ENCODE results near the gene TRAPPC10. TPM values are rescaled to one million over a fixed set of nuclear protein-coding genes. Genes with fewer than 3 reads are reported as not detected.

Gene TRAPPC10
- total RNA-seq, 1 donor from 2014 or later, result 67.3 TPM

DNA sequence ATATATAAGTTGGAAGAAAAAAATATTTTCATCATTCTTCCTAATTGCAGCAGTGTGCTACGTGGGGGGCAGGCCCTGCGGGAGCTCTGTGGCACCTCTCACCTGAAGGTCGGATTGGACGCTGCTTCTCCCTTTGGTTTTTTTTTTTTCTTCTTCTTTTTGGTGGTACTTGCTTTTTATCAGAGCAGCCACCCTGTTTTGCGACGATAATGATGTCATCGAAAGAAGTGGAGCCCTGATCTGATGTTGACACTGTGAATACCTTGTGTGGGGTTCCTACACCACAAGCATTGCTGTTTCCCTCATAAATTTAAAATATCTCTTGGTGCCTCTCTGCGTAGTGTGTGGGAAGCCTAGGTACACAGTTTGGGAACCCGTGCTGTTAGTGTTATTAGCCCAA lies 5.5 kb downstream of the TRAPPC10 start:
- Mint-ChIP-seq H3K4me3 (ENCODE audit: low read depth) (no peak overlapping the region), H3K4me1 (ENCODE audit: low read depth) (peaks cover 64% of the 10 kb centered on the region), H3K27ac (peak overlapping the region; percentile 38), H3K36me3 (ENCODE audit: low read depth) (peaks cover 28% of the 10 kb centered on the region), H3K9me3 (no peaks in the 10 kb centered on the region), H3K27me3 (ENCODE audit: low read depth) (no peaks in the 10 kb centered on the region)
- intact Hi-C loops (cut with micrococcal nuclease), result no loop called here
- DNase-seq (ENCODE audit: low spot score), result no peak

DNA sequence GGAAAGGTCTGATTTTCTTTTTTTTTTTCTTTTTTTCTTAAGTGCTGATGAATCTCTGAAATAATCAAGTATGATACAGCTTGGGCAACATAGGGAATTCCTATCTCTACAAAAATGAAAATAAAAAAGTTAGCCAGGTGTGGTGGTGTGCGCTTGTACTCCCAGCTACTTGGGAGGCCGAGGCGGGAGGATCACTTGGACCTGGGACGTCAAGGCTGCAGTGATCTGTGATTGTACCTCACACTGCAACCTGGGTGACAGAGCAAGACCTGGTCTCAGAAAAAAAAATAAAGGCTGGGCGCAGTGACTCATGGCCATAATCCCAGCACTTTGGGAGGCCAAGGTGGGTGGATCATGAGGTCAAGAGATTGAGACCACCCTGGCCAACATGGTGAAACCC lies 6.0 kb downstream of the TRAPPC10 start:
- Mint-ChIP-seq H3K4me3 (ENCODE audit: low read depth) (no peak overlapping the region), H3K27me3 (ENCODE audit: low read depth) (no peaks in the 10 kb centered on the region), H3K9me3 (no peaks in the 10 kb centered on the region), H3K27ac (peak overlapping the region; percentile 38), H3K4me1 (ENCODE audit: low read depth) (peaks cover 64% of the 10 kb centered on the region), H3K36me3 (ENCODE audit: low read depth) (peaks cover 28% of the 10 kb centered on the region)
- no peak for DNase-seq (ENCODE audit: low spot score)
- intact Hi-C loops (cut with micrococcal nuclease), result no loop called here

DNA sequence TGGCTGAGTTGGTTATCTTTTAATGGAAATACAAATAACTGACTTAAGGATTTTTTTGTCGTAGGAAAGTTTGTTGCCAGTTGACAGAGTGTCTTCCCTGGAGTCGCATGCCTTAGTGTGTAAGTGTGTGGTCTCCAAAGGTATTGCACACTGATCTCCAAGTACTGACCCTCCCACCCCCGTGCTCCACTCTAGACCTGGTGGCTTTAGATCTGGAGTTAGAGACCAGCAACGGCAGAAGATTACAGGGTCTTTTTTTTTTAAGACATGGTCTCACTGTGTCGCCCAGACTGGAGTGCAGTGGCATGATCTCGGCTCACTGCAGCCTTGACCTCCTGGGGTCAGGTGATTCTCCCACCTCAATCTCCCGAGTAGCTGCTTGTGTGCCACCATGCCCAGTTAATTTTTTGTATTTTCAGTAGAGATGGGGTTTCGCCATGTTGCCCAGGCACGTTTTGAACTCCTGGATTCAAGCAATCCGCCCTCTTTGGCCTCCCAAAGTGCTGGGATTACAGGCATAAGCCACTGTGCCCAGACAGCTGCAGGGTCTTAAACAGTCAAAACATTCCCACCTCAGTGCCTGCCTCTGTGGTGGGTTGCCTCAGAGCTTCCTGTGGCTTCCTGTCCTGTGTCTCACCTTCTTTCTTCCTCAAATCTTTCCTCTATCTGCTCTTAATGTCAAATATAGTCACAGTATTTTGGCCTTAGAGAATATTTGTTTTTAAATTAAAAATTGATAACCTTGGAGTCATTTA lies 6.9 kb downstream of the TRAPPC10 start:
- no peak for DNase-seq (ENCODE audit: low spot score)
- Mint-ChIP-seq H3K27ac (peak overlapping the region; percentile 42), H3K36me3 (ENCODE audit: low read depth) (peaks cover 20% of the 10 kb centered on the region), H3K27me3 (ENCODE audit: low read depth) (no peaks in the 10 kb centered on the region), H3K9me3 (no peaks in the 10 kb centered on the region), H3K4me3 (ENCODE audit: low read depth) (no peak overlapping the region), H3K4me1 (ENCODE audit: low read depth) (peaks cover 56% of the 10 kb centered on the region)
- intact Hi-C loops (cut with micrococcal nuclease), result no loop called here

DNA sequence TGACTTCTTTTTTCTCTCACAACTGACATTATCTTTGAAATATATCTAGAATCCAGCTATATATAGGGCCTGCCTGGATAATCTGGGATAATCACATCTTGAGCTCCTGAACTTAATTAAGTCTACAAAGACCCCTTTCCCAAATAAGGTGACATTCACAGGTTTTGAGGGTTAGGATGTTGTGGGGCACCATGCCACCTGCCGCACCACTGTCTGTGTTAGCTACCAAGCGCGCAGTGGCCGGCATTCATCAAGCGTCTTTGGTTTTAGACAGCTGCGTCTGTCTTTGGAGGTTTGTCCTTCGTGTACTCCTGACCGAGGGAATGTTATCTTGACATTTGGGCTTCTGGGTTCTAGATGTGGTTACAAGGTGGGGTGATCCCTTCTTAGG lies 7.5 kb downstream of the TRAPPC10 start:
- Mint-ChIP-seq H3K36me3 (ENCODE audit: low read depth) (peaks cover 14% of the 10 kb centered on the region), H3K27me3 (ENCODE audit: low read depth) (no peaks in the 10 kb centered on the region), H3K27ac (peak overlapping the region; percentile 42), H3K9me3 (no peaks in the 10 kb centered on the region), H3K4me1 (ENCODE audit: low read depth) (peaks cover 55% of the 10 kb centered on the region), H3K4me3 (ENCODE audit: low read depth) (no peak overlapping the region)
- DNase-seq (ENCODE audit: low spot score), result no peak
- intact Hi-C loops (cut with micrococcal nuclease), result no loop called here

DNA sequence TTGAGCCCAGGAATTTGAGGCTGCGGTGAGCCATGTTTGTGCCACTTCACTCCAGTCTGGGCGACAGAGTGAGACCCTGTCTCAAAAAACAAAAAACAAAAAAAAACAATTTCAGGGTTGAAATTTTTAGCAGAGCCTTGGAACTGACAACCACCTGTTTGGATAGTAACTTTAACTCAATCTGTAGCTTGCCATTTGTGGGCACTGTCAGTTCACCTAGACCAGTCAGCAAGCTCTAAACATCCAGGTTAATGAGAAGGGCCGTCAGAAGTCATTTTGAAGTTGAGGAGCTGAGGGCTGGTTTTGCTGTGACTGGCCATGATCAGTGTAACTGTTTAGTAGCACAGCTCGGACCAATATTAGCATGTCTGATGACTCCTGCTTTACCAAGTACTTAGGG lies 8.4 kb downstream of the TRAPPC10 start:
- intact Hi-C loops (cut with micrococcal nuclease), result no loop called here
- H3K4me3 Mint-ChIP-seq (ENCODE audit: low read depth), result no peak overlapping the region
- peaks cover 59% of the 10 kb centered on the region for H3K4me1 Mint-ChIP-seq (ENCODE audit: low read depth)
- no peak for DNase-seq (ENCODE audit: low spot score)
- H3K27ac Mint-ChIP-seq, result peak overlapping the region; percentile 20
- H3K27me3 Mint-ChIP-seq (ENCODE audit: low read depth), result no peaks in the 10 kb centered on the region
- H3K9me3 Mint-ChIP-seq, result no peaks in the 10 kb centered on the region
- peaks cover 9% of the 10 kb centered on the region for H3K36me3 Mint-ChIP-seq (ENCODE audit: low read depth)

DNA sequence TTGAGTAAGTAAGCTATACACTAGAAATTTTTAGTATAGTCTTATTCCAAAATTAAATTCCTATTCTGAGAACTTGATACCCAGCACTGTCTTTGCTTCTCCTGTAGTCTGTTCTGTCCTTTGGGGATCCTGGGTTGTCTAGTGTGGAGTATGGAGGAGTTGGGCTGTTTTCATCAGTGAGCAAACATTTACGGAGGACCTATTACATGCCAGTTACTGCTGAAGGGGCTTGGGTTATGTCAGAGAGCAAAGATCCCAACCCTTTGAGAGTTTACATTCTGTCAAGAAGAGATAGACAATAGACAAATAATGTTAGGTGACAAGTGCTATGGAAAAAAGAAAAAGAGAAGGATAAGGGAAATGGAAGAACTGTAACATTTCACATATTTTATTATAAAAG lies 9.0 kb downstream of the TRAPPC10 start:
- Mint-ChIP-seq H3K36me3 (ENCODE audit: low read depth) (peaks cover 11% of the 10 kb centered on the region), H3K27ac (peak overlapping the region; percentile 1), H3K9me3 (no peaks in the 10 kb centered on the region), H3K4me3 (ENCODE audit: low read depth) (no peak overlapping the region), H3K4me1 (ENCODE audit: low read depth) (peaks cover 60% of the 10 kb centered on the region), H3K27me3 (ENCODE audit: low read depth) (no peaks in the 10 kb centered on the region)
- DNase-seq (ENCODE audit: low spot score), result no peak
- intact Hi-C loops (cut with micrococcal nuclease), result no loop called here

DNA sequence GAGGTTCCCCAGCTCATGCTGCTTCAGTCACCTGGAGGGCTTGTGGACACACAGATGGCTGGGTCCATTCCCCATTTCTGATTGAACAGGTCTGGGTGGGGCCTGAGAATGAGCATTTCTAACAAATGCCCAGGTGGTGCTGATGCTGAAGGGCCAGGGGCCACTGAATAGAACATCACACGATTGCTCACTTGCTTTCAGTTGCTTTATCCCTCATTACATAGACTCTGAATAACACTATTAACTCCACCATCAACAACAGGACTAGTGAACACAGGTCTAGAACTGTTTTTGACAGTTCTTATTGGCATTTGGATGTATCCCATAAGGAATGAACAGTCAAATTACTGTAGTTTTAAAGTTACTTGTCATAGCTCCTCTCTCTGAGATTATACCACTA lies 12.1 kb downstream of the TRAPPC10 start:
- H3K27ac Mint-ChIP-seq, result no peak overlapping the region
- intact Hi-C loops (cut with micrococcal nuclease), result loop anchor here (2.0 kb wide), 1 partner anchor 41 kb away; no protein-coding TSS in a partner anchor
- H3K4me1 Mint-ChIP-seq (ENCODE audit: low read depth), result peaks cover 46% of the 10 kb centered on the region
- no peak for DNase-seq (ENCODE audit: low spot score)
- peaks cover 20% of the 10 kb centered on the region for H3K36me3 Mint-ChIP-seq (ENCODE audit: low read depth)
- H3K4me3 Mint-ChIP-seq (ENCODE audit: low read depth), result no peak overlapping the region
- no peaks in the 10 kb centered on the region for H3K9me3 Mint-ChIP-seq
- H3K27me3 Mint-ChIP-seq (ENCODE audit: low read depth), result no peaks in the 10 kb centered on the region

DNA sequence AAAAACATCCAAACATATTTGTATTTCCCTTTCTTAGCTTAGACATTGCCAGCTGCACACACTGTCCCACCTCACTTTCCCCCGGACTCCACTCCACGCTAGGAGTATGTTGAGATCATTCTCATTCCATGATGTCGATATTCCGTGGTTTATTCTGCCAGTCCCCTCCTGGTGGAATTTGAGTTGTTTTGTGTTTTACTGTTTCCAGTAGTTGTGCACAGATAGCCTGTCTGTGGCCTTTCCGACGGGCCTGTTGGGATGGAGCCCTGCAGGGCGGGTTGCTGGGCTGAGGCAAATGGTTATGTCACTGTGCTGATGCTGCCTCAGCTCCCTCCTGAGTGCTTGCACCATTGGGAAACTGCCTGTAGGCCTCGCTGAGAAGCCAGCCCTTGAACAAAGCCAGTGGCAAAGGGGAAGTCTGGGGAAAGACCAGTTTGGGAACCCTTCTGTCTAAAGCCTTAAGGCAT lies 12.8 kb downstream of the TRAPPC10 start:
- no peaks in the 10 kb centered on the region for H3K27me3 Mint-ChIP-seq (ENCODE audit: low read depth)
- intact Hi-C loops (cut with micrococcal nuclease), result loop anchor here (2.0 kb wide), 1 partner anchor 40 kb away; no protein-coding TSS in a partner anchor
- peaks cover 44% of the 10 kb centered on the region for H3K4me1 Mint-ChIP-seq (ENCODE audit: low read depth)
- H3K36me3 Mint-ChIP-seq (ENCODE audit: low read depth), result peaks cover 23% of the 10 kb centered on the region
- no peak for DNase-seq (ENCODE audit: low spot score)
- H3K27ac Mint-ChIP-seq, result peak overlapping the region; percentile 64
- H3K4me3 Mint-ChIP-seq (ENCODE audit: low read depth), result no peak overlapping the region
- no peaks in the 10 kb centered on the region for H3K9me3 Mint-ChIP-seq

DNA sequence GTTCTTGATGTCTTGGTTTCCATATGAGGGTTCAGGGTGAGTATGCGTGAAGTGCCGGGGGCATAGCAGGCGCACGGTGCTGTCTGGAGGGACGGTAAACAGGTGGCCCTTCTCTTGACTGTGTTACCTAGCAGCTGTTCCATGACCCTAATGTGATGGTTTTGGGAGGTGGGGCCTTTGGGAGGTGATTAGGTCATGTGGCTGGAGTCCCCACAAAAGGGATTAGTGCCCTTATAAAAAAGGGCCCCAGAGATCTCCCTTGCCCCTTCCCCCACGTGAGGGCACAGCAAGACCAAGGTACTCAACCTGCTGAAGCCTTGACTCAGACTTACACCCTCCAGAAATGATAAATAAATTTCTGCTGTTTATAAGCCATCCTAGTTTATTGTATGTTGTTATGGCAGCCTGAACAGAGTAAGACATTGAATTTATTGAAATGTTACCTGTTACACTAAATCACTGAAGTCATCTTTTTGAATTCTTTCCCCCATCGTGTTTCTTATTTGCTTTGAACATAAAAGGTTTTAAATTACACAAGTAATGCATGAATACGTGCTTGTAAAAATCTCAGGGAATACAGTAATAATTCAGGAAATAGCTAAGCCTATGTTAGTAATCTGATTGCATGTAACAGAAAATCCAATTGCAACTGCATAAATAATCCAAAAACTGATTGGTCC lies 15.6 kb downstream of the TRAPPC10 start:
- no peak for DNase-seq (ENCODE audit: low spot score)
- intact Hi-C loops (cut with micrococcal nuclease), result no loop called here
- Mint-ChIP-seq H3K4me3 (ENCODE audit: low read depth) (no peak overlapping the region), H3K27ac (no peak overlapping the region), H3K36me3 (ENCODE audit: low read depth) (peaks cover 34% of the 10 kb centered on the region), H3K27me3 (ENCODE audit: low read depth) (no peaks in the 10 kb centered on the region), H3K9me3 (no peaks in the 10 kb centered on the region), H3K4me1 (ENCODE audit: low read depth) (peaks cover 36% of the 10 kb centered on the region)

DNA sequence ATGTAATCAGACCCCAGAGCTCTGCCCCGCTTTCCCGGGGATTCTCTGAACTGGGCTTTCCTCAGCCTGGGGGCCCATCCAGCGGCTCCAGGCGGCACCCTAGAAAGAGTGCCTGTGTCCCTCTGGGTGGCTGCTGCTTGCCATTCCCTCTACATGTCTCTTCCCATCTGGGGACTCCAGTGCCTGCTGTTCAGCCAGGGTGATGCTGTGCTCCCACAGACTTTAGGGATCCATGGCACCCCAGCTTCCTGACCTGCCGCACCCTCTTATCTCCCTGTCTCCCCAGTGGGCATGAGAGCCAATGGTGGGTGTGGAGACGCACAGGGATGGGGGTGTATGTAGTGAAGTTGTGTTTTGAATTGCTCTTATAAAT lies 16.2 kb downstream of the TRAPPC10 start:
- H3K27me3 Mint-ChIP-seq (ENCODE audit: low read depth), result no peaks in the 10 kb centered on the region
- no peak overlapping the region for H3K4me3 Mint-ChIP-seq (ENCODE audit: low read depth)

DNA sequence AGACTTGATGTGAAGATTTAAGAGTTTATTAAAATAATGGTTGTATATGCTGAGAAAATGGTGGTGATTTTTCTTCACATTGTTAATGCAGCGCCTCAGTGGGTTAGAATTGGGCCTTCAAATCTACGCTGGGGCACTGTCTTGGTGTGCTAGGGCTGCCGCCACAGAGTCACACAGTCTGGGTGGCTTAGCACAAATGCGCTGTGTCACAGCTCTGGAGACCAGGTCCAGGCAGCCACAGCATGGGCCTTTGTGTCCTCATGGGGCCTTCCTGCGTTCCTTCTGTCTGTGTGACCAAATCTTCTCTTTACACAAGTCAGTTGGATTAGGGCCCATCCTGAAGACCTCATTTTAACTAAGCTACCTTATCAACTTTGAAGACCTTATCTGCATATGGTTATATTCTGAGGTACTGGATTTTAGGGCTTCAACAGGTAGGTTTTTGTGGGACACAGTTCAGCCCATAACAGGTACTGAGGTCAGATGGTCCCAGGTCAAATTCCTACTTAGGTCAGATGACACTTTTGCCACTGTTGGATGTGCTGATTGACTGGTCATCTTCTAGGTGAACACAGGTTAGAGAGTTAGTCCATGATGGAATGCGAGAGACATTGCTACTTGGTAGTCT lies 17.5 kb downstream of the TRAPPC10 start:
- peaks cover 32% of the 10 kb centered on the region for H3K4me1 Mint-ChIP-seq (ENCODE audit: low read depth)
- H3K27ac Mint-ChIP-seq, result no peak overlapping the region
- H3K4me3 Mint-ChIP-seq (ENCODE audit: low read depth), result no peak overlapping the region
- intact Hi-C loops (cut with micrococcal nuclease), result no loop called here
- no peaks in the 10 kb centered on the region for H3K27me3 Mint-ChIP-seq (ENCODE audit: low read depth)
- no peaks in the 10 kb centered on the region for H3K9me3 Mint-ChIP-seq
- DNase-seq (ENCODE audit: low spot score), result no peak
- peaks cover 49% of the 10 kb centered on the region for H3K36me3 Mint-ChIP-seq (ENCODE audit: low read depth)

More for the DNA sequence above, 16.2 kb downstream of the TRAPPC10 start:
- intact Hi-C loops (cut with micrococcal nuclease), result no loop called here
- no peaks in the 10 kb centered on the region for H3K9me3 Mint-ChIP-seq
- peaks cover 36% of the 10 kb centered on the region for H3K4me1 Mint-ChIP-seq (ENCODE audit: low read depth)
- DNase-seq (ENCODE audit: low spot score), result no peak
- H3K36me3 Mint-ChIP-seq (ENCODE audit: low read depth), result peaks cover 38% of the 10 kb centered on the region
- H3K27ac Mint-ChIP-seq, result no peak overlapping the region

DNA sequence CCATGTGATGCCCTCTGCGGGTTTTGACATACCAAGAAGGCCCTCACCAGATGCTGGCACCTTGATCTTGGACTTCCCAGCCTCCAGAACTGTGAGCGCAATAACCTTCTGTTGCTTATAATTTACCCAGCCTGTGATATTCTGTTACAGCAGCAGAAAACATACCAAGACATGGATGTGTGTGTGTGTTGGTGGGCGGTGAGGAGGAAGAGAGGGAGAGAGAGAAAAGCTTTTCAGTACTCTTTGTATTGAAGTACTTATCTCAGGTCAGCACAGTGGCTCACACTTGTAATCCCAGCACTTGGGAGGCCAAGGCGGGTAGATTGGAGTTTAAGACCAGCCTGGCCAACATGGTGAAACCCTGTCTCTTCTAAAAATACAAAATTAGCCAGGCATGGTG lies 23.1 kb downstream of the TRAPPC10 start:
- Mint-ChIP-seq H3K36me3 (ENCODE audit: low read depth) (peaks cover 73% of the 10 kb centered on the region), H3K27me3 (ENCODE audit: low read depth) (no peaks in the 10 kb centered on the region), H3K4me1 (ENCODE audit: low read depth) (peaks cover 7% of the 10 kb centered on the region), H3K27ac (no peak overlapping the region), H3K4me3 (ENCODE audit: low read depth) (no peak overlapping the region), H3K9me3 (no peaks in the 10 kb centered on the region)
- DNase-seq (ENCODE audit: low spot score), result no peak
- intact Hi-C loops (cut with micrococcal nuclease), result no loop called here

DNA sequence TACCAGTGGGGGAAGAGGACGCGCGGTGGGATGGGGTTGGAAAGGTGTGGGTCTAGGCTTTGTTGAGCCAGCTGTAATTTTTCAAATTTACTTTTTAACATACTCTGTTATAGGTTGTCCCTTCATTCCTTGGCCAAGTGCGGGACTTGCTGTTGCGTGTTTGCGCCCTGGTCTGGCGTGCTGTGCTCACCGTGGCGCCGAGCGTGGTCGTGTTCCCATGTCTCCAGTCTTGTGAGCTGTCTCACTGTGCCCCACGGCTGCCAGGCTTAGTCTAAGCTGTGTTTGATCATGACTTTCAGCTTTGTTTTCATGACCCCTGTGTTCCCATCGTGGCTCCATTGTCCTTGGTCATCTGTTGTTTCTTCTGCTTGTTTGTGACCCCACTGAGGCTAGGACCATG lies 26.0 kb downstream of the TRAPPC10 start:
- Mint-ChIP-seq H3K27ac (no peak overlapping the region), H3K9me3 (no peaks in the 10 kb centered on the region), H3K36me3 (ENCODE audit: low read depth) (peaks cover 69% of the 10 kb centered on the region), H3K4me1 (ENCODE audit: low read depth) (peaks cover 6% of the 10 kb centered on the region), H3K27me3 (ENCODE audit: low read depth) (no peaks in the 10 kb centered on the region), H3K4me3 (ENCODE audit: low read depth) (no peak overlapping the region)
- no peak for DNase-seq (ENCODE audit: low spot score)
- intact Hi-C loops (cut with micrococcal nuclease), result no loop called here
